ENCODE measurements around the gene PPRC1.

Gene PPRC1

GRCh38 chr10:102191956-102192355 lies 59.1 kb downstream of the PPRC1 start:
- Histone ChIP-seq H3F3A (ENCODE audit: insufficient read depth, low read length) (no peaks in the 10 kb centered on the region), H3K9me2 (ENCODE audit: low read depth, low read length) (no peaks in the 10 kb centered on the region), H3K9ac (ENCODE audit: low read length) (no peak overlapping the region), H3K36me3 (ENCODE audit: insufficient read depth, low read length) (no peaks in the 10 kb centered on the region), H2AFZ (ENCODE audit: low read length) (no peak overlapping the region), H3K4me2 (ENCODE audit: low read length) (no peak overlapping the region), H4K20me1 (ENCODE audit: insufficient read depth, low read length) (no peaks in the 10 kb centered on the region), H3K9me3 (ENCODE audit: low read length) (no peaks in the 10 kb centered on the region), H3K27ac (ENCODE audit: low read depth, low read length, poor library complexity, severe bottlenecking) (no peak overlapping the region), H3K4me1 (ENCODE audit: insufficient read depth, low read length, severe bottlenecking) (no peaks in the 10 kb centered on the region), H3K79me2 (ENCODE audit: insufficient read depth, low read length) (no peaks in the 10 kb centered on the region), H3K27me3 (ENCODE audit: insufficient read depth, low read length) (no peaks in the 10 kb centered on the region), H3K4me3 (ENCODE audit: low read depth, low read length, poor library complexity, severe bottlenecking) (no peak overlapping the region)
- TF ChIP-seq, protein P1, sequence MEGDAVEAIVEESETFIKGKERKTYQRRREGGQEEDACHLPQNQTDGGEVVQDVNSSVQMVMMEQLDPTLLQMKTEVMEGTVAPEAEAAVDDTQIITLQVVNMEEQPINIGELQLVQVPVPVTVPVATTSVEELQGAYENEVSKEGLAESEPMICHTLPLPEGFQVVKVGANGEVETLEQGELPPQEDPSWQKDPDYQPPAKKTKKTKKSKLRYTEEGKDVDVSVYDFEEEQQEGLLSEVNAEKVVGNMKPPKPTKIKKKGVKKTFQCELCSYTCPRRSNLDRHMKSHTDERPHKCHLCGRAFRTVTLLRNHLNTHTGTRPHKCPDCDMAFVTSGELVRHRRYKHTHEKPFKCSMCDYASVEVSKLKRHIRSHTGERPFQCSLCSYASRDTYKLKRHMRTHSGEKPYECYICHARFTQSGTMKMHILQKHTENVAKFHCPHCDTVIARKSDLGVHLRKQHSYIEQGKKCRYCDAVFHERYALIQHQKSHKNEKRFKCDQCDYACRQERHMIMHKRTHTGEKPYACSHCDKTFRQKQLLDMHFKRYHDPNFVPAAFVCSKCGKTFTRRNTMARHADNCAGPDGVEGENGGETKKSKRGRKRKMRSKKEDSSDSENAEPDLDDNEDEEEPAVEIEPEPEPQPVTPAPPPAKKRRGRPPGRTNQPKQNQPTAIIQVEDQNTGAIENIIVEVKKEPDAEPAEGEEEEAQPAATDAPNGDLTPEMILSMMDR (IDR thresholded peaks at IDR 0.05; ENCODE audit: low read length): no peak
- TF ChIP-seq EZH2 (IDR thresholded peaks at IDR 0.05; ENCODE audit: borderline replicate concordance, low read length): no peak

DNA sequence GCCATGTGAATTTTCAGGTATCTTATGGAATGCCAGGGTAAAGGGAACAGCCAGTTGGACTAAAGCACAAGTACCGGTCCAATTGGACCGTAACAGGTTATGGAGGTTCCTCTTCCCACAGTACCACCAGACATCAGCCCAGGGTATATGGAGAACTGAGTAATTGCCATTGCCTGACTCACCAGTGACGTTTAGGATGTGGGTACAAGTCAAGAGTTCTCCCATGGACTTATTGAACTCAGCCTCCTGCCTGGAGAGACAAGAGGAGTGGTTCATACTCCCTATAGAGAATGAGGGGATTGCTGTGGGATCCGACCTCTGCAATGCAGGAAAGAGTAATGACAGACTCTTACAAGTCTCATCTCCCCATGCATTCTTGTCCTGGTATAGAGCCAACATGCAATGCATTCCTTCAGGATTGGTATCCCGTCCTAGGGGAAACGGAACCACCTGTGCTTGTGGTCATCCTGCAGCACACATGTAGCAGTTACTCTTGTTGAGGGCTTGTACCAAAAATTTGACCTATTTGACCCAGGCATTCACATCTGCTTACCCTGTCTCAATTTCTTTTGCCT lies 62.5 kb downstream of the PPRC1 start:
- H3K4me3 ChIP-seq (ENCODE audit: low read depth, low read length, poor library complexity, severe bottlenecking): no peak overlapping the region
- H3K79me2 ChIP-seq (ENCODE audit: insufficient read depth, low read length): no peaks in the 10 kb centered on the region
- no peaks in the 10 kb centered on the region for H3F3A ChIP-seq (ENCODE audit: insufficient read depth, low read length)
- no peaks in the 10 kb centered on the region for H3K36me3 ChIP-seq (ENCODE audit: insufficient read depth, low read length)
- H3K9ac ChIP-seq (ENCODE audit: low read length): no peak overlapping the region
- H3K4me2 ChIP-seq (ENCODE audit: low read length): no peak overlapping the region
- H3K4me1 ChIP-seq (ENCODE audit: insufficient read depth, low read length, severe bottlenecking): no peaks in the 10 kb centered on the region
- no peaks in the 10 kb centered on the region for H3K9me3 ChIP-seq (ENCODE audit: low read length)
- no peaks in the 10 kb centered on the region for H3K9me2 ChIP-seq (ENCODE audit: low read depth, low read length)
- H3K27me3 ChIP-seq (ENCODE audit: insufficient read depth, low read length): no peaks in the 10 kb centered on the region
- no peak overlapping the region for H2AFZ ChIP-seq (ENCODE audit: low read length)
- no peak overlapping the region for H3K27ac ChIP-seq (ENCODE audit: low read depth, low read length, poor library complexity, severe bottlenecking)
- TF ChIP-seq, protein P1 (IDR thresholded peaks at IDR 0.05; ENCODE audit: low read length): no peak
- no peak for TF ChIP-seq EZH2 (IDR thresholded peaks at IDR 0.05; ENCODE audit: borderline replicate concordance, low read length)
- H4K20me1 ChIP-seq (ENCODE audit: insufficient read depth, low read length): no peaks in the 10 kb centered on the region

DNA sequence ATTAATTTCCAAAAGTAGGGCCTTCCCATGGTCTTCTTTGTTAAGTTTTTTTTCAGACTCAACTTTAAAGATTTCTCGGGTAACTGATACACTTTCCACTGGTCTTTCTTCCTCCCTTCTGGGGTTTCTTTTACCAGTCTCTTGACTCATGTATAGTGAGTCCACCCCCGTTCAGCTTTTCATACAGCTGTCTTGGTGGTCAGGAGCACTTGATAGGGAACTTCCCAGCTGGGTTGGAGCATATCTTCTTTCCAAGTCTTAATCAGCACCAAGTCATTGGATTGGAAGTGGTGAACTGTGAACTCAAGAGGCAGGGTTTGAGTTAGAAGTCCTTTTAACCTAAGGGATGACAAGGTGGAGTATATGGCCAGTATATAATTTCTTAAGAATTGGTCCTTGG lies 64.1 kb downstream of the PPRC1 start:
- no peaks in the 10 kb centered on the region for H3K4me1 ChIP-seq (ENCODE audit: insufficient read depth, low read length, severe bottlenecking)
- no peak overlapping the region for H3K4me2 ChIP-seq (ENCODE audit: low read length)
- TF ChIP-seq, protein P1 (IDR thresholded peaks at IDR 0.05; ENCODE audit: low read length): no peak
- TF ChIP-seq EZH2 (IDR thresholded peaks at IDR 0.05; ENCODE audit: borderline replicate concordance, low read length): no peak
- no peaks in the 10 kb centered on the region for H3K27me3 ChIP-seq (ENCODE audit: insufficient read depth, low read length)
- no peak overlapping the region for H2AFZ ChIP-seq (ENCODE audit: low read length)
- H4K20me1 ChIP-seq (ENCODE audit: insufficient read depth, low read length): no peaks in the 10 kb centered on the region
- no peak overlapping the region for H3K9ac ChIP-seq (ENCODE audit: low read length)
- no peaks in the 10 kb centered on the region for H3K79me2 ChIP-seq (ENCODE audit: insufficient read depth, low read length)
- no peaks in the 10 kb centered on the region for H3K9me2 ChIP-seq (ENCODE audit: low read depth, low read length)
- H3K36me3 ChIP-seq (ENCODE audit: insufficient read depth, low read length): no peaks in the 10 kb centered on the region
- H3F3A ChIP-seq (ENCODE audit: insufficient read depth, low read length): no peaks in the 10 kb centered on the region
- H3K4me3 ChIP-seq (ENCODE audit: low read depth, low read length, poor library complexity, severe bottlenecking): no peak overlapping the region
- no peak overlapping the region for H3K27ac ChIP-seq (ENCODE audit: low read depth, low read length, poor library complexity, severe bottlenecking)
- H3K9me3 ChIP-seq (ENCODE audit: low read length): no peaks in the 10 kb centered on the region
